ENCODE measurements around the gene ODC1. TPM values are rescaled to one million over a fixed set of nuclear protein-coding genes. Genes with fewer than 3 reads are reported as not detected.

The ODC1 gene
- total and polyA plus RNA-seq, 2 of the 4 experiments (the other 2 are of a cell fraction) = 117 to 204 TPM

GRCh38 chr2:10410823-10411437 lies 37.2 kb downstream of the ODC1 start:
- dilution Hi-C loops (cut with HindIII; ENCODE audit: low sequenced_read_pairs, unreplicated experiment) (no loop called here), in situ Hi-C loops (cut with MboI; ENCODE audit: low sequenced_read_pairs) (no loop called here), intact Hi-C loops (cut with micrococcal nuclease) (no loop called here)
- Histone ChIP-seq H4K5ac (ENCODE audit: low read depth, low read length) (no peak overlapping the region), H3K18ac (ENCODE audit: low read depth, low read length) (no peak overlapping the region), H3K27me3 (ENCODE audit: control insufficient read depth, insufficient read depth, low read length) (no peaks in the 10 kb centered on the region), H3K4me1 (ENCODE audit: control insufficient read depth, insufficient read depth, low read length) (peaks cover 9% of the 10 kb centered on the region; the same call in 1 of the 2 replicates), H3K14ac (replicated peaks; ENCODE audit: low read depth, low read length) (no peak overlapping the region), H3K9me1 (ENCODE audit: insufficient read depth, low read length) (peaks cover 10% of the 10 kb centered on the region), H2AK9ac (replicated peaks; ENCODE audit: low read depth, low read length, poor library complexity) (no peak overlapping the region), H3K4me2 (ENCODE audit: low read depth, low read length) (no peak overlapping the region), H4K91ac (ENCODE audit: insufficient read depth, low read depth, low read length) (no peak overlapping the region), H4K20me1 (ENCODE audit: insufficient read depth, low read length) (peaks cover 19% of the 10 kb centered on the region), H3K9me3 (ENCODE audit: control insufficient read depth, insufficient read depth, low read length) (no peaks in the 10 kb centered on the region), H2AK5ac (ENCODE audit: low read depth, low read length) (no peak overlapping the region), H2AFZ (replicated peaks; ENCODE audit: low read length, poor library complexity) (no peak overlapping the region), H3K23ac (ENCODE audit: low read depth, low read length) (no peak overlapping the region), H3K27ac (ENCODE audit: insufficient read depth, low read length) (no peak overlapping the region), H2BK5ac (ENCODE audit: low read depth, low read length, poor library complexity, severe bottlenecking) (no peak overlapping the region), H2BK120ac (ENCODE audit: low read depth, low read length) (no peak overlapping the region), H2BK20ac (ENCODE audit: low read depth, low read length) (no peak overlapping the region), H2BK15ac (ENCODE audit: low read depth, low read length) (no peak overlapping the region), H3K4ac (ENCODE audit: low read depth, low read length) (no peak overlapping the region), H3K36me3 (ENCODE audit: control insufficient read depth, insufficient read depth, low read length) (no peaks in the 10 kb centered on the region), H3K9ac (ENCODE audit: low read depth, low read length) (no peak overlapping the region), H3K56ac (ENCODE audit: extremely low read depth, insufficient read depth, low read length) (no peak overlapping the region), H3K4me3 (ENCODE audit: insufficient read depth, low read depth, low read length) (no peak overlapping the region), H4K8ac (ENCODE audit: low read depth in 2 of 2, low read length in 2 of 2) (no peak overlapping the region), H3K79me1 (ENCODE audit: low read depth in 1 of 2, low read length in 2 of 2) (peaks cover 0 to 15% of the 10 kb centered on the region in 2 experiments; a peak in 2 of 4 replicates)
- ChIA-PET POLR2A (ENCODE audit: unreplicated experiment) (no interaction called here), CTCF (interaction anchor here (0.6 to 2.2 kb wide), 2 partner anchors 178 to 287 kb away, joined by 3 to 13 read pairs; no protein-coding TSS in a partner anchor)
- DNase-seq = no peak
- no peak for ATAC-seq (ENCODE audit: low read depth)
- no peak for TF ChIP-seq NFE2L2 (IDR thresholded peaks at IDR 0.05; ENCODE audit: low read depth, low read length)
- TF ChIP-seq, protein P1, sequence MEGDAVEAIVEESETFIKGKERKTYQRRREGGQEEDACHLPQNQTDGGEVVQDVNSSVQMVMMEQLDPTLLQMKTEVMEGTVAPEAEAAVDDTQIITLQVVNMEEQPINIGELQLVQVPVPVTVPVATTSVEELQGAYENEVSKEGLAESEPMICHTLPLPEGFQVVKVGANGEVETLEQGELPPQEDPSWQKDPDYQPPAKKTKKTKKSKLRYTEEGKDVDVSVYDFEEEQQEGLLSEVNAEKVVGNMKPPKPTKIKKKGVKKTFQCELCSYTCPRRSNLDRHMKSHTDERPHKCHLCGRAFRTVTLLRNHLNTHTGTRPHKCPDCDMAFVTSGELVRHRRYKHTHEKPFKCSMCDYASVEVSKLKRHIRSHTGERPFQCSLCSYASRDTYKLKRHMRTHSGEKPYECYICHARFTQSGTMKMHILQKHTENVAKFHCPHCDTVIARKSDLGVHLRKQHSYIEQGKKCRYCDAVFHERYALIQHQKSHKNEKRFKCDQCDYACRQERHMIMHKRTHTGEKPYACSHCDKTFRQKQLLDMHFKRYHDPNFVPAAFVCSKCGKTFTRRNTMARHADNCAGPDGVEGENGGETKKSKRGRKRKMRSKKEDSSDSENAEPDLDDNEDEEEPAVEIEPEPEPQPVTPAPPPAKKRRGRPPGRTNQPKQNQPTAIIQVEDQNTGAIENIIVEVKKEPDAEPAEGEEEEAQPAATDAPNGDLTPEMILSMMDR (conservative IDR thresholded peaks at IDR 0.05; ENCODE audit: low read depth, low read length) = no peak
- no peak for TF ChIP-seq CEBPB (IDR thresholded peaks at IDR 0.05; ENCODE audit: low read depth, low read length)
- no peak for TF ChIP-seq RAD21 (IDR thresholded peaks at IDR 0.05; ENCODE audit: low read length)
- no peak for TF ChIP-seq RFX5 (IDR thresholded peaks at IDR 0.05; ENCODE audit: low read depth, low read length)
- TF ChIP-seq BHLHE40 (IDR thresholded peaks at IDR 0.05; ENCODE audit: low read depth, low read length) = no peak
- no peak for TF ChIP-seq FOS (IDR thresholded peaks at IDR 0.05; ENCODE audit: low read depth, low read length)
- no peak for TF ChIP-seq SMC3 (IDR thresholded peaks at IDR 0.05; ENCODE audit: low read depth, low read length)
- TF ChIP-seq MXI1 (IDR thresholded peaks at IDR 0.05; ENCODE audit: borderline replicate concordance, low read depth, low read length) = no peak
- no peak for TF ChIP-seq CHD1 (IDR thresholded peaks at IDR 0.05; ENCODE audit: low read depth, low read length)
- TF ChIP-seq, protein P2, sequence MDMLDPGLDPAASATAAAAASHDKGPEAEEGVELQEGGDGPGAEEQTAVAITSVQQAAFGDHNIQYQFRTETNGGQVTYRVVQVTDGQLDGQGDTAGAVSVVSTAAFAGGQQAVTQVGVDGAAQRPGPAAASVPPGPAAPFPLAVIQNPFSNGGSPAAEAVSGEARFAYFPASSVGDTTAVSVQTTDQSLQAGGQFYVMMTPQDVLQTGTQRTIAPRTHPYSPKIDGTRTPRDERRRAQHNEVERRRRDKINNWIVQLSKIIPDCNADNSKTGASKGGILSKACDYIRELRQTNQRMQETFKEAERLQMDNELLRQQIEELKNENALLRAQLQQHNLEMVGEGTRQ (IDR thresholded peaks at IDR 0.05; ENCODE audit: low read depth, low read length) = no peak
- no peak for TF ChIP-seq MAFK (IDR thresholded peaks at IDR 0.05; ENCODE audit: low read depth, low read length)
- no peak for TF ChIP-seq MAZ (IDR thresholded peaks at IDR 0.05; ENCODE audit: borderline replicate concordance, low read depth, low read length)
- TF ChIP-seq RCOR1 (IDR thresholded peaks at IDR 0.05; ENCODE audit: insufficient replicate concordance, low read length) = no peak
- TF ChIP-seq, protein P3, sequence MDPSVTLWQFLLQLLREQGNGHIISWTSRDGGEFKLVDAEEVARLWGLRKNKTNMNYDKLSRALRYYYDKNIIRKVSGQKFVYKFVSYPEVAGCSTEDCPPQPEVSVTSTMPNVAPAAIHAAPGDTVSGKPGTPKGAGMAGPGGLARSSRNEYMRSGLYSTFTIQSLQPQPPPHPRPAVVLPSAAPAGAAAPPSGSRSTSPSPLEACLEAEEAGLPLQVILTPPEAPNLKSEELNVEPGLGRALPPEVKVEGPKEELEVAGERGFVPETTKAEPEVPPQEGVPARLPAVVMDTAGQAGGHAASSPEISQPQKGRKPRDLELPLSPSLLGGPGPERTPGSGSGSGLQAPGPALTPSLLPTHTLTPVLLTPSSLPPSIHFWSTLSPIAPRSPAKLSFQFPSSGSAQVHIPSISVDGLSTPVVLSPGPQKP (IDR thresholded peaks at IDR 0.05; ENCODE audit: borderline replicate concordance, low read depth, low read length) = no peak
- TF ChIP-seq POLR2A (IDR thresholded peaks at IDR 0.05; ENCODE audit: low read depth, low read length) = no peak
- 71% methylated on average over 3 of the region's 13 CpGs; no CpG with 5 or more reads in 1 of the 2 experiments for WGBS, 2 experiments (ENCODE audit: extremely low coverage in 2 of 2, insufficient read length in 1 of 2)
- no TSS peak for BruUV-seq (replicated peaks)

All from IMR-90 (cell line).